Hepatocyte (in vitro differentiated cells): Measurements from ENCODE around the gene RGS17. TPM values are rescaled to one million over a fixed set of nuclear protein-coding genes. Genes with fewer than 3 reads are reported as not detected.

Experiments
- DNase-seq: peaks from one replicate; pipeline ENCODE4 v3.0.0-alpha.2; 2016; ENCODE audit warnings: low spot score
- H2AFZ ChIP-seq: fragments of 200-600 bp; sonication (generic); 2 replicates; pipeline ENCODE4 v1.6.0; 2016; ENCODE audit warnings: antibody characterized with exemption, mild to moderate bottlenecking
- H3K27ac ChIP-seq: fragments of 200-600 bp; sonication (generic); 2 replicates; pipeline ENCODE4 v1.5.1; 2016; ENCODE audit warnings: mild to moderate bottlenecking
- H3K27me3 ChIP-seq: fragments of 200-600 bp; sonication (generic); 2 replicates; pipeline ENCODE4 v1.6.1; 2016
- H3K36me3 ChIP-seq: fragments of 200-600 bp; sonication (generic); replicated peaks from 2 replicates; pipeline ENCODE4 v1.5.1; 2016; ENCODE audit warnings: low read depth; ENCODE audit not compliant: insufficient read depth
- H3K4me1 ChIP-seq: fragments of 200-600 bp; sonication (generic); 2 replicates; pipeline ENCODE4 v1.5.1; 2016; ENCODE audit warnings: mild to moderate bottlenecking, moderate library complexity; ENCODE audit not compliant: insufficient read depth
- H3K4me2 ChIP-seq: fragments of 200-600 bp; sonication (generic); 2 replicates; pipeline ENCODE4 v1.6.0; 2016
- H3K4me3 ChIP-seq: fragments of 200-600 bp; sonication (generic); 2 replicates; pipeline ENCODE4 v1.5.1; 2016; ENCODE audit warnings: mild to moderate bottlenecking
- H3K79me2 ChIP-seq: fragments of 200-600 bp; sonication (generic); 2 replicates; pipeline ENCODE4 v1.6.0; 2017; ENCODE audit warnings: mild to moderate bottlenecking
- H3K9me2 ChIP-seq: fragments of 200-600 bp; sonication (generic); replicated peaks from 2 replicates; pipeline ENCODE4 v1.6.0; 2017; ENCODE audit warnings: mild to moderate bottlenecking; ENCODE audit not compliant: insufficient read depth
- H3K9me3 ChIP-seq: fragments of 200-600 bp; sonication (generic); 2 replicates; pipeline ENCODE4 v1.5.1; 2016; ENCODE audit warnings: low read depth, mild to moderate bottlenecking
- H4K20me1 ChIP-seq: fragments of 200-600 bp; sonication (generic); 2 replicates; pipeline ENCODE4 v1.6.0; 2016; ENCODE audit warnings: mild to moderate bottlenecking; ENCODE audit not compliant: insufficient read depth, poor library complexity, severe bottlenecking
- CTCF ChIP-seq: fragments of 200-600 bp; sonication (generic); IDR thresholded peaks from 2 replicates; pipeline ENCODE4 v1.5.1; 2016; ENCODE audit warnings: antibody characterized with exemption, mild to moderate bottlenecking; ENCODE audit not compliant: poor library complexity
- EZH2 ChIP-seq: fragments of 200-600 bp; sonication (generic); IDR thresholded peaks from 2 replicates; pipeline ENCODE4 v1.6.1; 2016; ENCODE audit warnings: antibody characterized with exemption, mild to moderate bottlenecking, borderline replicate concordance
- EZH2phosphoT487 ChIP-seq: fragments of 200-600 bp; sonication (generic); IDR thresholded peaks from one replicate; pipeline ENCODE4 v1.6.1; 2018; ENCODE audit warnings: antibody characterized with exemption, mild to moderate bottlenecking, low read depth, moderate library complexity; ENCODE audit not compliant: unreplicated experiment, severe bottlenecking
- WGBS: methylation state at CpG from one replicate; pipeline ENCODE4 v1.1.6; 2016; ENCODE audit warnings: low lambda C conversion rate; ENCODE audit errors: missing lambda C conversion rate; 5-methylcytosine and 5-hydroxymethylcytosine counted together
- polyA plus RNA-seq: library from polyadenylated mRNA; unstranded; fragments of >200 nt; fragmentation: Nextera tagmentation; extraction: Ambion mirVana; gene quantifications from 2 replicates; pipeline ENCODE4 v1.2.1, GENCODE V29; 2016
- total RNA-seq: library from RNA; depleted of rRNA; stranded (reverse); fragments of >200 nt; gene quantifications from 2 replicates; pipeline ENCODE4 v1.2.3, GENCODE V29; 2014

RGS17 gene
- total and polyA plus RNA-seq, 2 experiments from 2014 or later, result 0.27 to 0.97 TPM

DNA sequence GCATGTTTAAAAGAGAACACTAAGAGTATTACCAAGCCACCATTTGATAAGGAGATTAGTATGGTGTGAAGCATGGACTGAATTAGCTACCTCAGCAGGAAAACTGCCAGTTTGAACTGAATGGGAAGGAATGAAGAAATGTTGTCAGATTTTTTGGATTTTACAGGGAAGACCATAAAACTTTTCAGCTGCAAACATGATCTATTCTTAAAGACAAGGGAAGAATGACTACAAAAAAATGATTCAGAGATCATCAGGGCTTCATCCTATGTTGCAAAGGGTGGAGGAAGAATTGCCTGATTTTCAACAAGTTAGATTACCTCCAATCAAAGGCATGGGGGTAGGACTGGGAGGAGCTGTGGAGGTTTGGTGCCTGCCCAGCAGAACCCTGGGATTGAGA lies 79.3 kb downstream of the RGS17 start:
- Histone ChIP-seq H3K27ac (no peak overlapping the region), H3K9me2 (no peaks in the 10 kb centered on the region), H2AFZ (no peak overlapping the region), H3K27me3 (no peaks in the 10 kb centered on the region), H4K20me1 (no peaks in the 10 kb centered on the region), H3K4me3 (no peak overlapping the region), H3K4me1 (no peaks in the 10 kb centered on the region), H3K36me3 (no peaks in the 10 kb centered on the region), H3K9me3 (no peaks in the 10 kb centered on the region), H3K79me2 (no peaks in the 10 kb centered on the region), H3K4me2 (no peak overlapping the region)
- TF ChIP-seq CTCF, result no peak
- TF ChIP-seq EZH2phosphoT487, result no peak
- no peak for TF ChIP-seq EZH2
- DNase-seq, result no peak

GRCh38 chr6:153048631-153049030 lies 82.5 kb downstream of the RGS17 start:
- 98% methylated on average over 3 of the region's 3 CpGs for WGBS
- Histone ChIP-seq H3K4me3 (no peak overlapping the region), H3K4me1 (no peaks in the 10 kb centered on the region), H3K27ac (no peak overlapping the region), H3K9me3 (no peaks in the 10 kb centered on the region), H3K79me2 (no peaks in the 10 kb centered on the region), H3K27me3 (no peaks in the 10 kb centered on the region), H2AFZ (no peak overlapping the region), H4K20me1 (no peaks in the 10 kb centered on the region), H3K36me3 (no peaks in the 10 kb centered on the region), H3K9me2 (no peaks in the 10 kb centered on the region), H3K4me2 (no peak overlapping the region)
- DNase-seq, result no peak
- no peak for TF ChIP-seq EZH2
- TF ChIP-seq EZH2phosphoT487, result no peak
- TF ChIP-seq CTCF, result no peak

GRCh38 chr6:153047386-153047785 lies 83.7 kb downstream of the RGS17 start:
- WGBS, result 98% methylated on average over 2 of the region's 2 CpGs
- DNase-seq, result no peak
- Histone ChIP-seq H3K79me2 (no peaks in the 10 kb centered on the region), H3K4me1 (no peaks in the 10 kb centered on the region), H3K36me3 (no peaks in the 10 kb centered on the region), H3K9me3 (no peaks in the 10 kb centered on the region), H3K27ac (no peak overlapping the region), H4K20me1 (no peaks in the 10 kb centered on the region), H3K4me2 (no peak overlapping the region), H2AFZ (no peak overlapping the region), H3K27me3 (no peaks in the 10 kb centered on the region), H3K4me3 (no peak overlapping the region), H3K9me2 (no peaks in the 10 kb centered on the region)
- TF ChIP-seq EZH2phosphoT487, result no peak
- TF ChIP-seq CTCF, result no peak
- no peak for TF ChIP-seq EZH2

- Histone ChIP-seq H3K36me3 (no peaks in the 10 kb centered on the region), H4K20me1 (no peaks in the 10 kb centered on the region), H3K27ac (no peak overlapping the region), H3K4me2 (no peak overlapping the region), H3K27me3 (no peaks in the 10 kb centered on the region), H3K9me2 (no peaks in the 10 kb centered on the region), H2AFZ (no peak overlapping the region), H3K4me1 (no peaks in the 10 kb centered on the region), H3K9me3 (no peaks in the 10 kb centered on the region), H3K79me2 (no peaks in the 10 kb centered on the region), H3K4me3 (no peak overlapping the region)
- TF ChIP-seq EZH2 (no peak), EZH2phosphoT487 (no peak), CTCF (no peak)
- no peak for DNase-seq
These were observed 85.8 kb downstream of the RGS17 start for GRCh38 chr6:153045271-153045670.
